AG08395 (cell line): ENCODE data around the gene KCNK17.

Experiments
- DNase-seq: peaks from one replicate; pipeline ENCODE4 v3.0.0; 2012; ENCODE audit warnings: mixed read lengths, low spot score

The KCNK17 gene, protein sequence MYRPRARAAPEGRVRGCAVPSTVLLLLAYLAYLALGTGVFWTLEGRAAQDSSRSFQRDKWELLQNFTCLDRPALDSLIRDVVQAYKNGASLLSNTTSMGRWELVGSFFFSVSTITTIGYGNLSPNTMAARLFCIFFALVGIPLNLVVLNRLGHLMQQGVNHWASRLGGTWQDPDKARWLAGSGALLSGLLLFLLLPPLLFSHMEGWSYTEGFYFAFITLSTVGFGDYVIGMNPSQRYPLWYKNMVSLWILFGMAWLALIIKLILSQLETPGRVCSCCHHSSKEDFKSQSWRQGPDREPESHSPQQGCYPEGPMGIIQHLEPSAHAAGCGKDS

DNA sequence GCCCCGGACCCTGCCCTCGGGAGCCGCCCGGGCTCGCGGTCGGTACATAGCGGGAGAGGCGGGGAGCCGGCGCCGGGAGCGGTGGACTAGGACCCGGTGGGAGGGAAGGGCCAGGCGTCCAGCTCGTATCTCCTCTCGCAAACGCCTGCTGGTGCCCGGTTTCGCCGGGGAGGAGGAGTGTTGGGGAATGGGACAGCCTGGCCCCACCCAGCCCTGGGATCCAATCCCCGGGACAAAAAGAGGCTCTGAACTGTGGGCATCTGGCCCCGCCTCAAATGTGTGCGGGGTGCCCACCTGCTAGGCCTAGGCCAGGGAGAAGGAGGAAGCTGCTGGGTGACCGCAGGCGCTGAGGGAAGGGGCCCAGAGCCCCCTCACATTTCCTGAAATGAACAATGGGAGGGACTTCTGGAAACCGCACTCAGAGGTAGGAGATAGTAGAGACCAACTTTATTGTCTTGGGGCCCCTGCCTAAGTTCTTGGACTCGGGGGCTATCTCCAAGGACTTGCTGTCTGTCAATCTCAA, at the start of gene KCNK17:
Gene KCNK17, minus strand, starts transcription at position 147 of the 523 bp plus-strand sequence. Its CDS starts 99 bp downstream, at position 48.
- no peak for DNase-seq

DNA sequence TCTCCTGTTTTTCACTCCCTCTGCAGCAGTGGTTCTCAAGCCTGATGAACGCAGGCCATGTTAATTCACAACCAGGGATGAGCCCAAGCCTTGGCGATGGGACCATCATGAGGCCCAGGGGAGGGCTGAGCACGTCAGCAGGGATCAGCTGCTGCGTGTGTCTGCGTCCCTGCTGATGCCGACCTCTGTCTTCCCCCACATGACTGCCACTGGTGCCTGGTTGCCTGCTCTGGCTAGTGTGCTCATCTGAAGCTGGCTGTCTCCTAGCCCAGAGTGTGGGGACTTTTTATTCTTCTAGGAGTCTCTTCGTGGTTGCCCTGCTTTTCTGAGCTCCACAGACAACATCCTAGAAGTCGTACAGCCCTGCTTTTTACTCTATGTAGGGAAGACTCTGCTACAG, 49.1 kb upstream of the KCNK17 start:
- no peak for DNase-seq

DNA sequence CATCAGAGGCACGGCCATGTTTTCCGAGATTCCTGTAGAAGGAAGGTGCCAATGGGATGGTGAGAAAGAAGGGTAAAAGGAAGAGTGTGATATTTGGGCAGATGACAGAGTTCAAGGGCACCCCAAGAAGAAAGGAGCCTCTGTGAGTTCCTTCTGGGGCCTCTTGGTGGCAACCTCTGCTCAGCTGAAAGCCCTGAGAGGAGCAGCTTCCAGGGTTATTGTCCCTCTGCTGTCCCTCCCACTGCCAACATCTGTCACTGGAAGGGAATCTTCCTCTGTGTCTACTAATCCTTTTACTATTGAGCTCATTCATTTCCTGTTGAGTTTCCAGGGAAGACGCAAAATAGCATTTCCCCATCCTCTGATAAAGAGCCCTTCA, 48.3 kb upstream of the KCNK17 start:
- DNase-seq, result peak; percentile 80

DNA sequence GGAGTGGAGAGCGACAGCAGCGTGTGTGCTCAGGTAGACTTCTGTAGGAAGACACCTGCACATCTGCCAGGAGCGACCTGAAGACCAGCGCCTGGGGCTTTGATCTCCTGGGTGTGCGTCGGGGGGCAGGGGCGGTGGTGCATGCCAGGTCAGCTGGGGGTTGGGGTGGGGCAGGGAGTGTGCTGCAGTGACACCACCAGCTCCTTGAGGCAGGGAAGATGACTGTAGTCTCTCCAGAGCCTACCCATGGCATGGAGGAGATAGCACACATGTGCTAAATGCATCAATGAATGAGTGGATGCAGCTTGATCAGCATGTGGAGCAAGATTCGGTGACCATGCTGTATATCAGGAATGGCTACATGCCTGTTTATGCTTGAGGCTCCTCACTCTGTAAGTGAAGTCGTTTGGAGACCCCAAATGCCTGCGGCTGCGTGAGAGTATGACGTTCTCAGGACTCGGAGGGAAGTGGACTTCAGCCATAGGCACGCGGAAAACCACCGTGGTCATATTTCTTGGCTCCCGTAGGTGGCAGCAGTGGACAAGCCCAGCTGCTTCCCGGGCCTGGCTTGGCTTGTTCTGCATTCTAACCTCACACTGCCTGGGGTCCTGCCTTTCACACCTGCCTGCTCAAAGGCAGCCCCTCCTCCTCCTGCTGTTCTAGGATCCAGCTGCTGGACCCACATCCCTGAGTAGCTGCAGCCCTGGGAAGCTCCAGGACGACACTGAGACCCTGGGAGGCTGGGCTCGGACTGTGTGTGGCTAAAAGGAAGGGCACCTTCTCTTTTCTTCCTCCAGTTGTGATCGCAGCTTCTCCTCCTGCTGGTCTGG, 47.7 kb upstream of the KCNK17 start:
- peak; percentile 87 for DNase-seq

DNA sequence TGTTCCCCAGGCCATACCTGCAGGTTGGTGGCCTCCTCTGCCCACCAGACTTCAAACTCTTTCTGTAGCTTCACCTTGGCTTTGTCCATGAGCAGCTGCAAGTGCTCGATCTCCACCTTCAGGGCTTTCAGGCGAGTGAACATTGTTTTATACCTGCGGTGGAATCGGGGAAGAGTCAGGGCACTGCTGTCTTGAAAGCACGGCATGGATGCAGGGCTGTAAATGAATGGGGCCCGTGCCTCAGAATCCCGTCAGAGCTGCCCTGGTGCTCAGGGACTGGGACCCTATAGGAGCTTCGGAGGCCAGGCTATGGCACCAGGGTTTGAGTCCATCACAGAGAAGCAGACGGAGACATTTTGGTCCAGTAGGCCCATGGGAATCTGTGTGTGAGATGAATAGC, 46.2 kb upstream of the KCNK17 start:
- no peak for DNase-seq

DNA sequence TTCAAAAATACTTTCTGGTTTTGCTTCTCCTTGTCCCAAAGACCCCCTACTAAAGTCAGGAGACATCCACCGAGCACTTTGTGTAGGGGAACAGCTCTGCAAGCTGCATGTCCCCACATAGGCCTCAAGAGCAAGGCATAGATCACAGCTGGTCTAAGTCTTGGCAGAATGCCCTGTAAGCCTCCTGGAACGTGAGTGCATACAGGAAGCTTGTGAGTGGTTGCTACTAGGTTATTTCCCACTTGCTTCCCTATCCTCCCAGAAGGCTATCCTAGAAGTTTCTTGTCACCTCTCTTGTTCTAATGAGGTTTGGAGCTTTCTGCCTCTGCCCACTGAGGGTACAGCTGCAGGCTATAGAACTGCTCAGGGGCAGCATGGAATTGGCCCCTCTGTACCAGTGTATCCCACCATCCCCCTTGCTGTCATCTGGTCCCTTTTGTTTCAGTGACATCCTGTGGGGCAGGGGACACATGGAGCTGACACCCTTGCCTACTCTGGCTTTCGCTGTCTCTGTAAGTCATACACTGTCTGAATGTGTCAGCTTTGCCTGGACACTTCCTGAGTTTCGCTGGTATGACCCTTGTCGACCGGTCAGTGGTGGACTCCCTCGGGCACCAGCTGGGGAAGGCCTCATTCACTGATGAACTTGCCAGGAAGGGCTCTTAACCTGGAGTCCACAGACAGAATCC, 43.9 kb upstream of the KCNK17 start:
- DNase-seq, result peak; percentile 35

DNA sequence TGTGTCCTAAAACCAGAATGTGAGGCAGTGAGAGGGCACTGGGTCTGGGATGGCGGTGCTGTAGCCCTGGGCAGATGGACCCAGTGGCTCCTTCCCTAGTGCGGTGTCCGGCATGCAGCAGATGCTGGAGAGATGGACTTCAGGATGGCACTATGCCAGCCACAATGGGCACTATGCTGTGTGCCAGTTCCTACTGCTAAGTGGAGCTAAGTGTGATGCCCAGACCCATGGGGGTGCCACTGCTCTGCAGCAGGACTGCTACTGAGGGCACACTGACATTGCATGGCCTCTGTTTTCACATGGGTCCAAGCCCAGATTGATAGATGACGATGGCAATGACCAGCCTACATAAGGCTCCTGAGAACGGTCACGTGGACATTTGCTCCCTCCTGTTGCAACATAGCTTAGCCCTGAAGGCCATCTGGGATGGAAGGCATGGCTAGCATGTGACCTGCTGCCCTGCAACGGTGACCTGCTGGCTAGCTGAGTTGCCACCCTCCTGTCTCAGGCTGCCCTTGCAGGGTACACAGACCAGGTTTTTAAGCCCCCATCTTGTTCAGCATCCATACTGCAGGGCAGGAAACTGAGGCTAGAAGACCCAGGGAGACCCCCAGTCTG, 39.6 kb upstream of the KCNK17 start:
- DNase-seq, result no peak

DNA sequence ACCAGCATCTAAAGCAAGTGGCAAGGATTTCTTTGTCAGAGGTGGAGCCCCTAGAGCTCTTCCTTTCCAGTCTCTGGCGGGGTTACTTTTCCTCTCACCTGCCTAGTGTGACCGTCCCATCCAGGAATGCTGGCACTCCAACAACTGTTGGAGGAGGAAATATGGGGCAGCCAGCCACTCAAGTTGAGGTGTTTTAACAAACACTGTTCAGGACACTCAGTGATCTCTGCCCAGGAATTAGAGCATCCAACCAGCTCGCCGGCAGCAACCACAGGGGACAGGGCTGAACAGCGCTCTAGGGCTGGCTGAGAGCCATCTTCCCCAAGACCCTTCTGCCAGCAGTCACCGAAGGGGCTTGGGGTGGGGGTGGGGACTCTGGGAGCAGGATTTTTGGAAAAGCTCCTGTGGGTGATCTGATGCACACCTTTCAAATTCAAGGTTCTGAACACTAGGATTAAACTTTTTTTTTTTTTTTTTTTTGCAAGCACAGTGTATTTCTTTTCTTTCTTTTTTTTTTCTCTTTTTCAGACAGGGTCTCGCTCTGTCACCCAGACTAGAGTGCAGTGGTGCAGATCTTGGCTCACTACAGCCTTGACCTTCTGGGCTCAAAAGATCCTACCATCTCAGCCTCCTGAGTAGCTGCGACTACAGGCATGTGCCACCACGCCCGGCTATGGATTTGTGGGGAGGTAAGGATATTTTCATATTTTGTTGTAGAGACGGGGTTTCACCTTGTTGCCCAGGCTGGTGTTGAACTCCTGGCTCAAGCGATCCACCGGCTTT, 36.7 kb upstream of the KCNK17 start:
- DNase-seq, result no peak

DNA sequence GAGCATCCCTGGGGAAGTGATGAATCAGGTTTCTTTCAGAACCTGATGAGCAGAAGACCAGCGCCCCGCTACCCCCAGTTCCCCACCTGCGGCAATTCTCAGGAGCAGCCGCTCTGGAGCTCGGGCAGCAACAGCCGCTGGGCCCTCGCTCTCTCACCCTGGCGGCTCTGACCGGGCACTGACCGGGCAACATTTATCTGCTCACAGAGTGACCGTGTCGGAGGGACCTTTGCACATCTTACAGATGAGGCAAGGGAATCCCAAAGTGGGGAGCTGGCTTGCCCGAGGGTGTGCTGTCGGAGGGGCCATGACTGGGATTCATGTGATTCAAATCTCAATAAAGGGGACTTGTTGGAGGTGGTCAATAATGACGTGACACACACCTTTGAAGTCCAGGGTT, 34.5 kb upstream of the KCNK17 start:
- no peak for DNase-seq

DNA sequence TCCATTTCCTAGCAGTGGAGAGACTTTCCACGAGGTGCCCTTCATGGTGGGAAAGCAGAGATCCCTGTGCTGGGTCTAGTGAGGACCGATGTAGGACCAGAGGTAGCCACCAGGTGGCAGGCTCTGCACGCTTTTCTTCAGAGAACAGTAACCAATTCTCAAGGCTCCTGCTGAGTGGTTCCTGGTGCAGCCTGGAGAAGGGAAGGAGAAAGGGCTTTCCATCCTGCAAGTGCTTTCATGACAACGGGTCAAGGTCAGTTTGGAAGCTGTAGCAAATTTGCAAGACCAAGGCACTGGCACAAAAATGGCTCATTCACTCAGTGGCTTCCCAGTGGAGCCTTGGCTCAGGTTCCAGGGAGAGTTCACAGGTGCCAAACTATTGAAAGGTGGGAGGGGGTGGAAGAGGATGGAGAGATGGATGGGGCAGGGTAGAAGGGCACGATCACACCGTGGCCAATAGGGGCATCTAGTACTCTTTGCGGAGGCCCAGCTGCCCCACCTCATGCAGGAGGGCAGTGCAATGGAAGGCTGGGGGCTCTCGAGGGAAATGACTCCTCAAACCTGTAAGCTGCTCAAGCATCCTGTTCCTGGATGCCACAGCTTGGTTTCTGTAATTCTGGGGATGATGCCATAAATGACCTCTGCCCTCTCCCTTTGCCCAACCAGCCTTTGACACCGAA, 33.8 kb upstream of the KCNK17 start:
- peak; percentile 93 for DNase-seq

DNA sequence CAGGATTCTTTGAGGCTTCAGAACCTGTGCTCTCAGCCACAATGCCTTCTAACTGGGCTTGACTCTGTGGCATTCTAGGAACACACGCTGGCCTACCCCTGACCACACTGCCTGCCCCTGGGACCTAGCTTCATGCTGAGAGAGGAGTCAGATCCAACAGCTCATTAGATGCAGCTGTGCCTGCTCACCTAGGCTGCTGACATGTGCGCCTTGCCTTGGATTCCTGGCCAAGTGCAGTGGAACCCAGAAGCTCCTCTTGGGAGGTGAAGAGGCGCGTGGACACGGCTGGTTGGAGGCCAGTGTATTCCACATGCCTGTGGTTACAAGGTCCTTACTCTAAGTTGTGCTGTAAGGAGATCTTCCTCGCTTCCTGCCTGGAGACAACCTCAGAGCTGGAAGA, 33.0 kb upstream of the KCNK17 start:
- no peak for DNase-seq

DNA sequence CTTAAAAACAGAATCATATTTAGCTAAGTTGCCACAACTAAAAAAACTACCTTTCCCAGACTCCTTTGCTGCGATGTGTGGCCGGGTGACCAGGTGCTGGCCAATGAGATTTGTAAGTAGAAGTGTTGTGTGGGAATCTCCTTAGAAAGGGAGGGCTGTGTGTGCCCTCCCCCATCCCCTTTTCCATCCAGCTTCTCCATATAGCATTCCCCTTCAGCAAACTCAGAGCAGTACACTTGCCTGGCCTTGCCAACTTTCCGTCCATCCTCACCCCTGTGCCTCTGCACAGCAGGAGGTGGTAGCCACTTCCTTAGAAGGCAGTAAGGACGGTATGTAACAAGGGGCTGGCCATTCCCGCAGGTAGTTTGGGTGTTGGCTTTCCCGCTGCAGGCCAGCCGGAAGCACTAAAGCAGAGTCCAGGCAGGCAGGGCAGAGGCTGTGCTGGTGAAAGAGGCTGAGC, 30.6 kb upstream of the KCNK17 start:
- no peak for DNase-seq

DNA sequence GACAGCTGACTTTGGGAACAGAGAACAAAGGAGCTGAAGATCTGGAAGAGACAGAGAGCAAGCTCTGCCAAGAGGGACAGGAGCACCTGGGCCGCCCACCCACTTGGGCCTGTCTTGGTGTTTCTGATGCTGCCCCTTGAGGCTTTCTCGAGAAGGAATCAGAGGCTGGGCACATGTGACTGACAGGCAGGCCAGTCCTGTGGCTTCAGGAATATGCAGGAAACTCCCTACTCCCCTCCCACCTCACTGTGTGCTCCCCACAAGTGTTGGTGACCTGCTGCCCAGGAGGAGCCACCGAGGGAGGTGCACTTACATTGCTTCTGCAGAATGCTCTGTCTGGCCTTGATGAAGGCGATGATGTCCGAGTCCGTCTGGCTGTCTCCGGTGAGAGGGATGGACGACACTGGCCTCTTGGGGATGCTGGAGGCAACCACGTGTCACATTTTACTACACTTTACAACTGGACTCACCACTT, 29.2 kb upstream of the KCNK17 start:
- DNase-seq, result no peak

DNA sequence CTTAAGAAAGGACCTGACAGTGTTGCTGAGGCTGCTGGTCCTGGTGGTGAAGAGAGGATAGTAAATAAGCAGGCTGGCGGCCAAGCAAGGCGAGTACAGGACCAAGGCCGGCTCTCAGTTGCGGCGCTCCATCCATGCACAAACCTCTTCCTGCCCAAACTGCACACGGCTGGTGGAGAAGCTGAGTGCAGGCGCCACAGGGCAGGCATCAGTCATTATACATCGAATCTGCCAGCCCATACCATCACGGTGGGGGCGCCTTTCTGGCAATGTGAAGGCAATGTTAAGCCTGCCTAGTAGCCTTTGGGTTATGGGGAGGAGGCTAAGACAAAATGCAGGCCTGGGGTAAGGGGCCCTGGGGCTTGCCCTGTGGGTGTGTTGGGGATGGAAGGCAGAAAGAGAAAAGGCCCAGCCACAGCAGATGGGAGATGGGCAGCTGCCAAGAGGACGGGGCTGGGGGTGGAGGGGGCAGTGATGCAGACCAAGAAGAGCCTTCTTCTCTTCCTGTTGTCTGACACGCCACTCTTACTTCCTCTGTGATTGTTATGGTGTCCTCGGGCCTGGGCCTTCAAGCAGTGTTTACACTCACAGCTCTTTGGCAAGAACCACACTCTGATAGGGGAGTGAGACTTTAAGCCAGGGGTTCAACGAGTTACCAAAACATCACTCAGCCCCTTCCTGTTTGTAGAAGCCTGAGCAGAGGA, 28.6 kb upstream of the KCNK17 start:
- no peak for DNase-seq

DNA sequence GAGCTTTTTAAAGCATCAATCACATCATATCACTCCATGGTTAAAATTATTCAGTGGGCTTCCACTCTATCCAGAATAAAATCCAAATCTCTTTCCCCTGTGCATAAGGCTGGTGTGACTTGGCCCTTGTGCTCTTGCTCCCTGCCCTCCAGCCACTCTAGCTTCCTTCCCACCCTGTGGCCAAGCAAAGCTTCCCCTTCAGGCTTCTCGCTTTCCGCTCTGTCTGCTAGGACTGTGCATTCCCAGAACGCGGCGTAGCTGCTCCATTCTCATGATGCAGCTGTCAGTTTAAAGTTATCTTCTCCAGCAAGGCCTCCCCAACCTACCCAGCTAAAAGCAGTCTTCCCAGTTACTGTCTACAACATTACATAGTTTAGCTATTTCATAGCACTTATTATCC, 27.7 kb upstream of the KCNK17 start:
- DNase-seq, result no peak

DNA sequence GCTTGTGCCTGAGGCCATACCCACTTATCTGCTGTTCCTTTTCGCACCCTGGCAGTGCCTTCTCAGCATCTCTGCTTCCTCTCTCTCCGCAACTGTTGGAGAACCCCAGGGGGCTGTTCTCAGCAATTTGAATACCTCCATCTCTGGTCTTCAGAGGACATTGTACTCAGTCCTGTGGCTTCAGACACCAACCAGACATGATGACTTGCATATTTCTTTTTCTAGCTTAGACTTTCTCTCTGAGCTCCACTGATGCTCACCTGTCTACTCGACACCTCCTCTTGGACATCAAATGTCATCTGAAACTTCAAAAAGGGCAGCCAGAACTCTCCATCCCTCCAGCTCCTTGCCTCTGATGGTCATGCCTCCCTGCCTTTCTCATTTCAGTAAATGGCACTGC, 27.1 kb upstream of the KCNK17 start:
- DNase-seq, result no peak

DNA sequence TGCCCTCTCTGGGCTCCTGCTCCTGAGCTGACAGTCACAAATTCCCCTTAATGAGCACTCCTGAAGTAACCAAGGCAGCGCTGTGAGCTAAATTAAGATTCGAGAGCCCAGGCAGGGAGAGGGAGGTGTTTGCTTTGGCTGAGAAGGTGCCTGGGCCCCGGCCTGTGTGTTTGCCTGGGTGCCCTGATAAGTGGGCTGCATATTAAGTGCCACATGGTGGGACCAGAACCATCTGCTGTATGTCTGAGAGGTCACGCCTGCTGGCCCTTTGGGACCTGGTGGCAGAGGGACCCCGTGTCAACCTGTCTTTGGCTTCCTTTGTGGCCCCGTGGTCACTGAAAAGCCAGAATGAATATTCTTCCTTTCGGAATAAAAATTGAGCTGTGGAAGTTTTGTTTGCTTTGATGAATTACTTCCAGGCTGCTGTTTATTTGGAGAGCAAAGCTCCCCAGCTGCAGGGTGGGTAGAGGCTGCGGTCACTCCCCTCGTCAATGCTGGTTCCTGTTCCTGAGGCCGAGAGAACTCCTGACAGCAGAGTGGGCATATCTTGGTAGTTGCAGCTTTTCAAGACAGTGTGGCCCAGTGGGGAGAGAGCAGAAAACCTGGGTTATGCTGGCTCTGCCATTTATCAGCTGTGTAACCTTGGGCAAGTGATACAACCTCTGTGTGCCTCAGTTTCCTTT, 25.8 kb upstream of the KCNK17 start:
- no peak for DNase-seq

DNA sequence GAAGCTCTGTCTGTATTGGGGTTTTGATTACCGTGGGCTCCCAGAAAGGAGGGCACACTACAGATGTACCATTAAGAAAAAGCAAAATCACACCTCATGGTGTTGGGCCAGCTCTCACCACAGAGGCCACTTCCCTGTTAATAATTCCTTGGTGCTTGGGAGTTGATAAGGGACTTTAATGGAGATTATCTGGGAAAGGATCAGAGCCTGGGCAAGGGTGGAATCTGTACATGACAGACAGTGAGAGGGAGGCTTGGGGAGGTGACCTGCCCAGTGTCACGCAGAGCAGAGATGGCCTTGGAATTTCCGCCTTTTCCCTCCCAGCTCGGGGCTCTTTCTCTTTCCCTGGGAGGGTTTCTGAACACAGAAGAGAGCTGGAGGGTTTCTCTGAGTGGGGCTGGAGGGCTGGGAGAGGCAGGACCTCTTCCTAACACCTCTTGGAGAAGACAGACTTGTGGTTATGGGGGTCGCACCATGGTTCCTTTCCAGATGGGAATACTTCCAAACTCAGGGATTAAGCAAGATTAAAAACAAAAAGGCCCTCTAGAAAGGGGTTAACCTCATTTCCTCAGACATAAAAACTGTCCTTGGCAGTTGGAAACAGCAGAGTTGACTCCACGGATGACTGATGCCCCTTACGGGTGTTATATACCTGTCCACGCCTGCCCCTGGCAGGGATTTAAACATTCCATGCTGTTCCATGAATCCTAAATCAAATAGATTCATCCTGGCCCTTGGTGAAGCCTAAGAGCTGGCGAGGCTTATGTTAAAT, 25.1 kb upstream of the KCNK17 start:
- DNase-seq, result no peak

DNA sequence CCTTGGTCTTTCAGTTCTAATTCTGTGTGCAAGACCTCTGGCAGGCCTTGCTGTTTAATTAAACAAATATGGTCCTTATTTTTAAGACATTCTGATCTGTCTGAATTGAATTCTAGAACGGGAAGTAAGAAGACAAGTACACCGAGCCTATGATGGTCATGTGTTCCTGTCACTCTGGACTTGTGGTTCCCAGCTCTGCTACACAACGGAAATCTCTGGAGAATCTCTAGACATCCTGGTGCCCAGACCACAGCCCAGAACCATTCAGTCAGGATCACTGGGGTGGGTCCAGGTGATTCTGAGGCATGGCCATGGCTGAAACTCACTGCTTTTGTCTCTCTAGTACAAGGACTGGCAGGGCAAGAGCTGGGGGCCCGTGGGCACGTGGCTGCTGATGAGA, 24.2 kb upstream of the KCNK17 start:
- no peak for DNase-seq
